SK-MEL-5 (cell line): ENCODE data around the gene ME2. TPM values are rescaled to one million over a fixed set of nuclear protein-coding genes. Genes with fewer than 3 reads are reported as not detected.
A peak's percentile ranks its signal among the peaks of the same experiment; 100 is the strongest.
"Not testable (repeated sequence)": the region's sequence is repeated elsewhere in the genome, so short reads cannot be mapped to it uniquely, and the experiment has no call there.

Experiments used
- DNase-seq: peaks from one replicate; pipeline ENCODE4 v3.0.0-alpha.2; 2016; ENCODE audit warnings: low read depth, low spot score
- in situ Hi-C: cut with HindIII; loops from 2 replicates; pipeline ENCODE4 v1.10.0; 2016; ENCODE audit warnings: low sequenced_read_pairs, high pct_unique_total_duplicates, low pct_unique_long_range_greater_than_20kb
- polyA plus RNA-seq, 2 experiments: library from polyadenylated mRNA; depleted of rRNA; stranded (reverse); fragments of >200 nt; gene quantifications; 2 replicates each; pipeline ENCODE4 v1.2.3, GENCODE V29; 2015
- total RNA-seq: library from RNA; depleted of rRNA; stranded (reverse); fragments of >200 nt; shearing (Covaris generic); gene quantifications from 2 replicates; pipeline ENCODE4 v1.2.3, GENCODE V29; 2014; rRNA removed

The ME2 gene
- 85.6 and 87.8 TPM in 2 replicates for total RNA-seq
- 59.1 and 69.4 TPM in 2 replicates for polyA plus RNA-seq (2015; cell fraction: cytosol; rRNA removed)
- polyA plus RNA-seq (2015; cell fraction: nucleus; rRNA removed): 18.8 and 35.9 TPM in 2 replicates

- in situ Hi-C loops: no loop called here
- peak; percentile 85 for DNase-seq
Observed at GRCh38 chr18:50878345-50879301, at the start of gene ME2. Gene ME2 (plus strand): TSS chr18:50879118. CDS start chr18:50895821, 16,703 bp downstream.

DNA sequence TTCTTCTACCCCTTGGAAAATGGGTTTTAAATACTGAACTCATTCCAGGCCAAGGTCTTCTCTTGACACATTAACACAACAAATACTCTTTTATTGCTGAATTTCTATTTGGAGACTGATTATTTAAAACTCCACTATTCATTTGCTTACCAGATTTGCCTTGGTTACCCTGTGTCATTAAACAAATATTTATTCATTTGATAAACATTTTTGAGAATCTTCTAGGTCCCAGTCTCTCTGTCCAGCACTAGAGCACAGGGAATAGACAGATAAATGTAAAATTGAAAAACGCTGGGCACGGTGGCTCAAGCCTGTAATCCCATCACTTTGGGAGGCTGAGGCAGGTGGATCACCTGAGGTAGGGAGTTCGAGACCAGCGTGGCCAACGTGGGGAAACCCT is 49.3 kb upstream of the ME2 start:
- in situ Hi-C loops: no loop called here
- no peak for DNase-seq

DNA sequence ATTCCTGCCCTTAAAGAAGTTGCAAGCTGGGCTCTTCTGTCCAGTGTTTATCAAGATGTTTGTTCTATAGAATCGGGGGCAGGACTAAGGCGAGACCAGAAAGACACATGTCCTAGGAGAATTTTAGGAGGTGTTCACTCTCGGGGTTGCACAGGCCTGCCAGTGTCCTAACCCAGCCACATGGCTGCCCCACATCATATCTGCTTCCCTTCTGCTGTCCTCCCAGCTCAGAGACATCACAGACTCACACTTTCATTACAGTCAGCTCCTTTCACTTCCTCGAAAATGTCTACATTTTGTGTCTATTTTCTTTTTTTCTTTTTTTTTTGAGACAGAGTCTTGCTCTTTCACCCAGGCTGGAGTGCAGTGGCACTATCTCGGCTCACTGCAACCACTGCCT is 48.4 kb upstream of the ME2 start:
- DNase-seq: no peak
- in situ Hi-C loops: no loop called here

DNA sequence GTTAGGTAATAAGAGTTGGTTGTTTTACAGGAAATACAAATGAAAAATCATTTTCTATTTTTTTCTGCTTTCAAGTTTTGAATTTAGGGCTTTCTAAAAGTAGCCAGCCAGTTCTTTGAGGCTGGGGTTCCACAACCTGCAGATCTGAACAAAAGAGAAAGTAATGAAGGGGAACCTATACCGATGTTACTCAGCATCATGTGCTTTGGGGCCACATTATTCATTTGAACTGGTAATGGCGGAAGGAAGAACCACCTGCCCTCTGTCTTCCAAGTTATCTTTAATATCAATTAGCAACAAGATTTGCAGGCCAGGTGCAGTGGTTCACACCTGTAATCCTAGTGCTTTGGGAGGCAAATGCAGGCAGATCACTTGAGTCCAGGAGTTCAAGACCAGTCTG is 46.2 kb upstream of the ME2 start:
- DNase-seq: no peak
- in situ Hi-C loops: no loop called here

DNA sequence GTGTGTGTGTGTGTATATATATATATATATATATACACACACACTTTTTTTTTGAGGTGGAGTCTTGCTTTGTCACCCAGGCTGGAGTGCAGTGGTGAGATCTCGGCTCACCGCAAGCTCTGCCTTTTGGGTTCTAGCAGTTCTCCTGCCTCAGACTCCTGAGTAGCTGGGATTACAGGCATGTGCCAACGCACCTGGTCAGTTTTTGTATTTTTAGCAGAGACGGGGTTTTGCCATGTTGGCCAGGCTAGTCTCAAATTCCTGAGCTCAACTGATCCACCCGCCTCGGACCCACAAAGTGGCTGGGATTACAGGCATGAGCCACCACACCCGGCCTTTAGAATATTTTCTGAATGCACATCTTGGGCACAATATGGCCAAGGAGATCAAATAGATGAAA is 45.4 kb upstream of the ME2 start:
- DNase-seq, in situ Hi-C loops: not testable (repeated sequence)

DNA sequence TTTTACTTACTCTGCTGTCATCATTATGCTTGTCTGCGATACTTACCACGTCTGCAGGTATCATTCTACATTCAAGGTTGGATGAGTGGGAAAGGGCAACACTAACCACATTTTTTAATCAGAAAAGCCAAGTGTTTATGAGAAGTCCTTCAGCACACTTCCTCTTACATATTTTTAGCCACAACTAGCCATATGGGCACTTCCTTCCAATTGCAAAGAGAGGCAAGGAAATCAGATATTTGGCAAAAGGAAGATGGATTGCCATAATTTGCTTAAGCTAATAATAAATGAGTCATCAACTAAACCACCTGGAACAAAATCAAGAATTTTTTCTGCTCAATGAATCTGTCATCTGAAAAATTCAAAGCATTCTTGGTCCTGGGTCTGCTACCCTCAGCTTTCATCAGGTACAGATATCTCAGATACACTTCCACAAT is 42.4 kb upstream of the ME2 start:
- in situ Hi-C loops: no loop called here
- DNase-seq: no peak

DNA sequence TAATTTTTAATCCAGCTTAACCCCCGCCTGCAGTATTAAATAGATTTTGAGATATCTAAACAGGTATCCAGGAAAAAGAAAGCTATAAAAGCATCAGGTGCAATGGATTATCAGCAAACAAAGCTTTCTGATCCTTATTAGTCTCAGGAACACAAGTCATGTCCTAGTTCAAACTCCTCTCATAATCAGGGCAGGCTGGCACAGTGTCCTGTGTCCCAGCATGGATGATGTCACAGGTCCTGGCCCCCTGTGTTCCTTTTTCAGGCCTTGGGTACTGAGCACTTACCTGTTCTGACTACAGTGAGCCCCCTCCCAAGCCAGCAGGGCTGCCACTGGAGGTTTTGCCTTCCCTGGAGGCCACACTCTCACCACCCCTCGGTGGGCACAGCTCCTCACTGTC is 39.6 kb upstream of the ME2 start:
- no peak for DNase-seq
- in situ Hi-C loops: no loop called here

DNA sequence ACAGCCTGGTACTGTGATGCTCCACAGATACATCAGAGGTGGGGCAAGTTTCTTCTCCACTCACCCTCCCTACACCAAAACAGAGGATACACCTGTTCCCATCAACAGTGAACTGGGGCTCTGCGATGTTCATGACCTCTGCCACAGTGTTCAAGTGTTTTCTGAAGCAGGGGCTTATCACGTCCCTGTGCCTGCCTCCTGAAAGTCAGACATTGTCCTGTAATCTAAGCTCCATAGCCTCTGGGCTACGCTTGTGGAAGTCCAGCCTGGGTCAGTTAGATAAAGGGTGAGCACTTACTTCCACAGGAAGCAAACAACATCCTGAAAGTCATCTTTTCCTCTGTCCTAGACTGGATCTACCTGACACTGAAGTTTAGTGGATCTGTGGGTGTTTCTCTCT is 38.9 kb upstream of the ME2 start:
- in situ Hi-C loops: no loop called here
- DNase-seq: no peak

- in situ Hi-C loops: no loop called here
- DNase-seq: no peak
Observed at GRCh38 chr18:50842846-50843245, 36.1 kb upstream of the ME2 start.

DNA sequence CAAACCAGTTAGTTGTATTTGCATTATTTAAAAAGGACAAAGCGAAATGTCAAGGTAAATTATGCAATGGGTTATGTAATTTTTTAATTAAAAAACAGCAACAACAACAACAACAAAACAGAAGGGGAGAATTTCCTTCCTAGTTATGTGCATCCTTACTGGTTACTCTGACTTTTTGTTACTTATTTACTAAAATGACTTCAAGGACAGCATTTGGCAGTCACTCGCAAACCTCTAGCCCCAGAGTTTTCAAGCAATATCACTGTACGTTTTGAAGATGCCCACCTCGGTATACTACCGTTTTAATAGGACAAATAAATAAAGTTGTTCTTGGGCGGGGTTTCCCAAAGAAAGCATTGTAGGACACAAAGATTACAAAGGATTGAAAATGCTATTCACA is 34.4 kb upstream of the ME2 start:
- in situ Hi-C loops: no loop called here
- no peak for DNase-seq

DNA sequence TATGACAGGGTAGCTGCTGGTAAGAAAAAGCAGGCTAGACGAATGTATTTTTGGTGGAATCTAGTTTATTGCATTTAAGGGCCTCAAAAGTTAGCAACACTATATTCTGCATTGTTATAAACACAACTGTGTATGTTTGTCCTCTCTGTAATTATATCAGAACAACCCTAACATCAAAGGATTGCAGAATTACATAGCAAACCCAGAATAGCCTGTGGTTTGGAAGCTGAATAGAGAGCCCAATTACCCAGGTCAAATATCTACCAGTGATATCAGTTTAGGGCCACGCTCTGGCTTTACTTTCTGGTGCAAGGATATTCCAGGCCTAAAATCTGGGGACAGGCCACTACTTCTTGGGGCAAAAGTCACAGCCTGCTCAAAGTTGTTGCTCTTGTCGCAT is 34.0 kb upstream of the ME2 start:
- in situ Hi-C loops: no loop called here
- no peak for DNase-seq

- in situ Hi-C loops: no loop called here
- no peak for DNase-seq
Observed at GRCh38 chr18:50847192-50847591, 31.7 kb upstream of the ME2 start.

DNA sequence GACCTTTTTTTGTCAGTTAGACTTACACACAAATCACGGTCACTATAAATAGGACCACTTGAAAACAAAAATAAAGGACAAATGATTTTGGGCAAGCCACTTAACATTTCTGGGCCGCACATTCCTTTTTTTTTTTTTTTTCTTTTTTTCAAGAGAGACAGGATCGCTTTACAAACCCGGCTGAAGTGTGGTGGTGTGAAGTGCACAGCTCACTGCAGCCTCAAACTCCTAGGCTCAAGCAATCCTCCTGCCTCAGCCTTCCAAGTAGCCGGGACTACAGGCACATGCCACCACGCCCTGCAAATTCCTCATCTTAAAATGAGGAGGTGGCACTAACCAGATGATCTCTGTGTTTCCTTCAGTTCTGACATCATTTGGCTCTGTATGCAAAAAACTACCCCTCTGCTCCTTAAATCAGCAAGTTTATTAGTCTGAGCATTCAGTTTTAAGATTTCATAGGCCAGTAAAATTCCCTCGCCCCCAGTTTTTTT is 30.8 kb upstream of the ME2 start:
- no peak for DNase-seq
- in situ Hi-C loops: no loop called here

GRCh38 chr18:50848991-50849390 is 29.9 kb upstream of the ME2 start:
- in situ Hi-C loops: no loop called here
- DNase-seq: no peak

DNA sequence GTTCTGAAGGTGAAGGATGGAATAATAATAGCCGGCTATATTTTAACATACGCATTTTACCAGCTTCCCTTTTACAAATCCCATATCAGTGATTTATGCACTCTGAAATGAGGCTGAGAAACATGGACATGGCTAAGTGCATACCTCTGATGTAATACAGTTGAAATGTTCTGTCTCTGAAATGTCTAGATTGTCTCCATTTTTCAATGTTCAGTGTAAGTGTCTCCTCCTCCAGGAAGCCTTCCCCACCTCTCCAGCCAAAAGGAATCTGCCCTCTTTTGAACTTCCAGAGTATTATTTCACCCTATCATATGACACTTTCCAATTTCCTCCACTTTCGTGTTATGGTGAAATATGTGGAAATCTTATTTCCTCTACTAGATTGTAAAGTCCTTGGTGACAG is 29.5 kb upstream of the ME2 start:
- no peak for DNase-seq
- in situ Hi-C loops: no loop called here

- in situ Hi-C loops: no loop called here
- DNase-seq: no peak
Observed at GRCh38 chr18:50850307-50851065, 28.4 kb upstream of the ME2 start.

- in situ Hi-C loops: no loop called here
- DNase-seq: peak; percentile 98
Observed at GRCh38 chr18:50853863-50854271, 25.1 kb upstream of the ME2 start.

DNA sequence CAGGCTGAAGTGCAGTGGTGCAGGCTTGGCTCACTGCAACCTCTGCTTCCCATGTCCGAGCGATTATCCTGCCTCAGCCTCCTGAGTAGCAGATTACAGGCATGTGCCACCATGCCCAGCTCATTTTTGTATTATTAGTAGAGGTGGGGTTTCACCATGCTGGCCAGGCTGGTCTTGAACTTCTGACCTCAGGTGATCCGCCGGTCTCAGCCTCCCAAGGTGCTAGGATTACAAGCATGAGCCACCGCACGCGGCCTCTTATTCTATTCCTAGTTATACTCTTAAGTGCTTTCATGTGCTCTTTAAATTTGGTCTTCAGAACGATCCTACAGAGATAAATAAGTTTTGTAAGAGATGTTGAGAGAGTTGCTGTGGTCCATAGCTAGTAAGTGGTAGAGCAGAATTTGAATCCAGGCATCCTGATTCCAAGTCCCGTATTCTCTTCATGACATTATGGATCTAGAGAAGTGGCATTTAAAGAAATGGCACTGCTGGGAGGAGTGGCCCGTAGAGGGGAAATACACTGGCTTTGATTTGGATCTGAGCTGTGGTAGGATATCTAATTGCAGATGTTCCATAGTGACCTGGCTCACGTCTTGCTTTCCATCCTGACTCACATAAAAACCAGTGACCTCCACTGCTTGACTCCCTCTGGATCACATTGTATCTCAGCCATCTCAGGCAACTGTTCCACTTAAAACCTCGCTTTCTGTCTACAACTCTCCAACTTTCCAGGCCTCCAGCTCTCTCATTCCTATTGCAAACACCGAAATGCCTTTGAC is 22.8 kb upstream of the ME2 start:
- in situ Hi-C loops: no loop called here
- DNase-seq: no peak
